ENCODE results near the gene SLC22A15.
"Not testable (repeated sequence)": the region's sequence is repeated elsewhere in the genome, so short reads cannot be mapped to it uniquely, and the experiment has no call there.

GRCh38 chr1:116046933-116047332, 70.6 kb downstream of the SLC22A15 start:
- not testable (repeated sequence) for TF ChIP-seq CTCF, POLR2A (IDR thresholded peaks at IDR 0.05)
